ENCODE data around the gene CDSN.

- TF ChIP-seq, protein P1, sequence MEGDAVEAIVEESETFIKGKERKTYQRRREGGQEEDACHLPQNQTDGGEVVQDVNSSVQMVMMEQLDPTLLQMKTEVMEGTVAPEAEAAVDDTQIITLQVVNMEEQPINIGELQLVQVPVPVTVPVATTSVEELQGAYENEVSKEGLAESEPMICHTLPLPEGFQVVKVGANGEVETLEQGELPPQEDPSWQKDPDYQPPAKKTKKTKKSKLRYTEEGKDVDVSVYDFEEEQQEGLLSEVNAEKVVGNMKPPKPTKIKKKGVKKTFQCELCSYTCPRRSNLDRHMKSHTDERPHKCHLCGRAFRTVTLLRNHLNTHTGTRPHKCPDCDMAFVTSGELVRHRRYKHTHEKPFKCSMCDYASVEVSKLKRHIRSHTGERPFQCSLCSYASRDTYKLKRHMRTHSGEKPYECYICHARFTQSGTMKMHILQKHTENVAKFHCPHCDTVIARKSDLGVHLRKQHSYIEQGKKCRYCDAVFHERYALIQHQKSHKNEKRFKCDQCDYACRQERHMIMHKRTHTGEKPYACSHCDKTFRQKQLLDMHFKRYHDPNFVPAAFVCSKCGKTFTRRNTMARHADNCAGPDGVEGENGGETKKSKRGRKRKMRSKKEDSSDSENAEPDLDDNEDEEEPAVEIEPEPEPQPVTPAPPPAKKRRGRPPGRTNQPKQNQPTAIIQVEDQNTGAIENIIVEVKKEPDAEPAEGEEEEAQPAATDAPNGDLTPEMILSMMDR (conservative IDR thresholded peaks at IDR 0.05), result no peak
- TF ChIP-seq ZFX (IDR thresholded peaks at IDR 0.05), result no peak
Measured at GRCh38 chr6:31091680-31092079, 28.6 kb downstream of the CDSN start.
